Stimulated activated CD8-positive, alpha-beta memory T cell treated with anti-CD3 and anti-CD28 coated beads, Interleukin-12 subunit alpha, Interleukin-12 subunit beta, amount 100 ng/mL, for 4 hours (primary cell): ENCODE measurements around the gene LYZ.
A peak's percentile ranks its signal among the peaks of the same experiment; 100 is the strongest.
"Not testable (repeated sequence)": the region's sequence is repeated elsewhere in the genome, so short reads cannot be mapped to it uniquely, and the experiment has no call there.

Experiments
- DNase-seq: peaks from one replicate; pipeline ENCODE4 v3.0.0-alpha.2; 2020; ENCODE audit warnings: low read depth

LYZ gene

GRCh38 chr12:69348162-69348938 is at the start of gene LYZ:
Gene LYZ (plus strand): TSS chr12:69348381. CDS start chr12:69348409, 28 bp downstream.
- no peak for DNase-seq

- DNase-seq, result no peak
Measured at GRCh38 chr12:69298947-69299346, 49.2 kb upstream of the LYZ start.

- no peak for DNase-seq
Measured at GRCh38 chr12:69304284-69304683, 43.9 kb upstream of the LYZ start.

- no peak for DNase-seq
Measured at GRCh38 chr12:69309461-69309860, 38.7 kb upstream of the LYZ start.

GRCh38 chr12:69313209-69313608 is 35.0 kb upstream of the LYZ start:
- DNase-seq, result no peak

- DNase-seq, result not testable (repeated sequence)
Measured at GRCh38 chr12:69316784-69317183, 31.4 kb upstream of the LYZ start.

GRCh38 chr12:69317233-69317632 is 30.9 kb upstream of the LYZ start:
- DNase-seq, result not testable (repeated sequence)

GRCh38 chr12:69318225-69318624 is 30.0 kb upstream of the LYZ start:
- no peak for DNase-seq

GRCh38 chr12:69321351-69321750 is 26.8 kb upstream of the LYZ start:
- DNase-seq, result no peak

GRCh38 chr12:69324797-69325466 is 23.2 kb upstream of the LYZ start:
- DNase-seq, result no peak

GRCh38 chr12:69328426-69328825 is 19.8 kb upstream of the LYZ start:
- no peak for DNase-seq

GRCh38 chr12:69329669-69330428 is 18.3 kb upstream of the LYZ start:
- DNase-seq, result no peak

- DNase-seq, result peak; percentile 8
Measured at GRCh38 chr12:69330475-69331473, 17.4 kb upstream of the LYZ start.

GRCh38 chr12:69331519-69331908 is 16.7 kb upstream of the LYZ start:
- DNase-seq, result no peak

GRCh38 chr12:69331909-69332684 is 16.1 kb upstream of the LYZ start:
- no peak for DNase-seq

- no peak for DNase-seq
Measured at GRCh38 chr12:69332815-69333358, 15.3 kb upstream of the LYZ start.

GRCh38 chr12:69334158-69334557 is 14.0 kb upstream of the LYZ start:
- no peak for DNase-seq

- DNase-seq, result no peak
Measured at GRCh38 chr12:69337311-69338090, 10.7 kb upstream of the LYZ start.

GRCh38 chr12:69338120-69338859 is 9.9 kb upstream of the LYZ start:
- no peak for DNase-seq
